Measurements from ENCODE around the gene CHTF18.

The CHTF18 gene

GRCh38 chr16:830107-830870 lies 41.9 kb downstream of the CHTF18 start:
- ChIA-PET POLR2A (interaction anchor here (0.5 kb wide), 1 partner anchor 675 kb away, joined by 3 read pairs; no protein-coding TSS in a partner anchor), CTCF (no interaction called here)
- H3K4me3 ChIP-seq (ENCODE audit: low read depth, low read length), result no peak overlapping the region
- H3K9me3 ChIP-seq (ENCODE audit: control insufficient read depth, insufficient read depth, low read depth, low read length), result no peaks in the 10 kb centered on the region
- TF ChIP-seq ELK4 (IDR thresholded peaks at IDR 0.05; ENCODE audit: borderline replicate concordance, low read depth, low read length) (no peak), ZBTB1 (tag by site-specific recombination; IDR thresholded peaks at IDR 0.05) (no peak), EGR2 (tag by site-specific recombination; IDR thresholded peaks at IDR 0.05; ENCODE audit: low read depth) (peak; percentile 87), ZNF16 (tag by site-specific recombination; IDR thresholded peaks at IDR 0.05; ENCODE audit: low read depth) (no peak), ZFHX2 (tag by site-specific recombination; conservative IDR thresholded peaks at IDR 0.05) (peak; percentile 75), ZNF791 (tag by site-specific recombination; IDR thresholded peaks at IDR 0.05) (no peak), ZNF580 (tag by site-specific recombination; IDR thresholded peaks at IDR 0.05) (no peak)
- no peak overlapping the region for H3K27ac ChIP-seq (ENCODE audit: extremely low read depth, low read depth, low read length)
- peaks cover 4% of the 10 kb centered on the region; the same call in 1 of the 2 replicates for H3K4me1 ChIP-seq (ENCODE audit: control insufficient read depth, insufficient read depth, low read length)
- H3K36me3 ChIP-seq (ENCODE audit: control insufficient read depth in 2 of 2, insufficient read depth in 1 of 2, low read length in 2 of 2), result no peaks in the 10 kb centered on the region

GRCh38 chr16:830871-831570 lies 42.6 kb downstream of the CHTF18 start:
- POLR2A ChIA-PET, result interaction anchor here (0.5 kb wide), 1 partner anchor 674 kb away, joined by 3 read pairs; no protein-coding TSS in a partner anchor
- Histone ChIP-seq H3K9me3 (ENCODE audit: control insufficient read depth, insufficient read depth, low read depth, low read length) (no peaks in the 10 kb centered on the region), H3K27ac (ENCODE audit: extremely low read depth, low read depth, low read length) (no peak overlapping the region), H3K4me3 (ENCODE audit: low read depth, low read length) (no peak overlapping the region), H3K36me3 (ENCODE audit: control insufficient read depth in 2 of 2, insufficient read depth in 1 of 2, low read length in 2 of 2) (no peaks in the 10 kb centered on the region), H3K4me1 (ENCODE audit: control insufficient read depth, insufficient read depth, low read length) (no peaks in the 10 kb centered on the region)
- TF ChIP-seq ZNF184 (tag by site-specific recombination; IDR thresholded peaks at IDR 0.05) (no peak), TSHZ1 (tag by site-specific recombination; IDR thresholded peaks at IDR 0.05; ENCODE audit: borderline replicate concordance) (no peak), ZNF366 (tag by site-specific recombination; conservative IDR thresholded peaks at IDR 0.05) (no peak), ZNF239 (tag by site-specific recombination; IDR thresholded peaks at IDR 0.05) (no peak), ZNF280D (tag by site-specific recombination; IDR thresholded peaks at IDR 0.05) (no peak), ZNF624 (tag by site-specific recombination; IDR thresholded peaks at IDR 0.05) (no peak), ZNF398 (tag by site-specific recombination; IDR thresholded peaks at IDR 0.05) (no peak), ZBTB10 (tag by site-specific recombination; IDR thresholded peaks at IDR 0.05) (no peak)
- CTCF ChIA-PET, result no interaction called here
